KOPT-K1 (cell line): ENCODE measurements around the gene FAM50B.

ENCODE experiments used
- H3K27ac ChIP-seq: fragments of 200-600 bp; sonication (generic); 2 replicates; pipeline ENCODE4 v1.5.1; 2016; ENCODE audit warnings: antibody characterized with exemption, mild to moderate bottlenecking, low read depth, low read length; ENCODE audit not compliant: poor library complexity, severe bottlenecking
- H3K36me3 ChIP-seq: fragments of 200-600 bp; sonication (generic); 2 replicates; pipeline ENCODE4 v1.5.1; 2017; ENCODE audit warnings: antibody characterized with exemption, mild to moderate bottlenecking, low read length, moderate library complexity; ENCODE audit not compliant: insufficient read depth
- H3K9me3 ChIP-seq: fragments of 200-600 bp; sonication (generic); 2 replicates; pipeline ENCODE4 v1.5.1; 2017; ENCODE audit warnings: antibody characterized with exemption, low read length, mild to moderate bottlenecking; ENCODE audit not compliant: insufficient read depth, poor library complexity, severe bottlenecking

Gene FAM50B

DNA sequence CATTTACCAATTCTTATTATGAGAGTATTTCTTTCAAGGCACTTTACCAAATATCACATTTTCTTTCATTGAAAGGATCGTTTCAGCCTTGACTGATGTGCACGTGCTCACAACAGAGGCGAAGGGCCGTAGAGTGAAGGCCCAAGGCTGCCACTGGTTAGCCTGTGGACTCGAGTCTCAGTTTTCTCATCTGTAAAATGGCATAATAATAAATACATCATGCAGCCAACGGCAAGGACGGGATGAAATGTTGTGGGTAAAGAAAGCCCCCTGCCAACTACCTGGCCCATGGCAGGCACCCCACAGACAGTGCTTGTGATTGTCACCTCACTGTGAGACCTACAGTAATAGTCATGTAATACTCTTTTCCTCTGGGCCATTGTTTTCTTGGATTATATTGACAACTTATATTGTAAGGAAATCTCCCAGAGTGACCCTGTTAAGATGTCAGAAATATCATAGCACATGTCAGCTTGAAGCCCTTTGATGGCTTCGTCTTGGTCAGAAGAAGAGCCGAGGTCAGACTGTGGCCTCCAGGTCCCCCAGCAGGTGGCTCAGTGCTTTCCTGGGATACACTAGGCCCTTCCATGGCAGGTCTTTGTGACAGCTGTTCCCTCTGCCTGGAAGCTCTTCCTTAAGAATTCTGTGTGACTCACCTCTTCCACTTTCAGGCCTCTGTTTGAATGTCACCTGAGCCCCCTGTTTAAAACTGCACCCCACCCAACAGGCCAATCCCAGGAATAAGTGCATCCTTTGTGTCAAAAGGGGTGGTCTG, 36.3 kb downstream of the FAM50B start:
- Histone ChIP-seq H3K27ac (no peak overlapping the region), H3K36me3 (no peaks in the 10 kb centered on the region), H3K9me3 (peaks cover 8% of the 10 kb centered on the region)

DNA sequence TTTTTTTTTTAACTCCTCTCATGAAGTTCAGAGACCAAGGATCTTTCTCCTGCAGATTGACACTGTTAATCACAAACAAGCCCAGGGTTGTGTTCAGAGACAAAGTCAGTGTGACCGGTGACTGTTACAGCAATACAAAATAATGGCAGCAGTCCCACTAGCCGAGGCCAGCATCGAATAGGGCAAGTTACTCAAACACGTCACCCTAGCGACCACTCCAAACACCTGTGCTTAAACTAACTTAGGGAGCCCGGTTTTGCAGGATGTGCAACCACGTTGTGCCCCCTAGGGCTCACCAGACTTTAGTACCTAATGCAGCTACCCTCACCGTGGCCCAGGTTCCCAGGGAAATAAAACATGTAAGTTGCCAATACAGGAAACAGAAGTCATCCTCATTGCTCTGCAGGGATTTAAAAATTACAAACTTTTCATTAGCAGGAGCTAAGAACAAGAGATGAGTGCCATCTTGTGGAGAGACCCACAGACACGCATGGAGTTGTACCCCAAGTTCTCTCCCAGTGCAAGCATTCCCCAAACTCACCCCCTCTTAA, 38.1 kb downstream of the FAM50B start:
- H3K27ac ChIP-seq, result no peak overlapping the region
- H3K36me3 ChIP-seq, result no peaks in the 10 kb centered on the region

DNA sequence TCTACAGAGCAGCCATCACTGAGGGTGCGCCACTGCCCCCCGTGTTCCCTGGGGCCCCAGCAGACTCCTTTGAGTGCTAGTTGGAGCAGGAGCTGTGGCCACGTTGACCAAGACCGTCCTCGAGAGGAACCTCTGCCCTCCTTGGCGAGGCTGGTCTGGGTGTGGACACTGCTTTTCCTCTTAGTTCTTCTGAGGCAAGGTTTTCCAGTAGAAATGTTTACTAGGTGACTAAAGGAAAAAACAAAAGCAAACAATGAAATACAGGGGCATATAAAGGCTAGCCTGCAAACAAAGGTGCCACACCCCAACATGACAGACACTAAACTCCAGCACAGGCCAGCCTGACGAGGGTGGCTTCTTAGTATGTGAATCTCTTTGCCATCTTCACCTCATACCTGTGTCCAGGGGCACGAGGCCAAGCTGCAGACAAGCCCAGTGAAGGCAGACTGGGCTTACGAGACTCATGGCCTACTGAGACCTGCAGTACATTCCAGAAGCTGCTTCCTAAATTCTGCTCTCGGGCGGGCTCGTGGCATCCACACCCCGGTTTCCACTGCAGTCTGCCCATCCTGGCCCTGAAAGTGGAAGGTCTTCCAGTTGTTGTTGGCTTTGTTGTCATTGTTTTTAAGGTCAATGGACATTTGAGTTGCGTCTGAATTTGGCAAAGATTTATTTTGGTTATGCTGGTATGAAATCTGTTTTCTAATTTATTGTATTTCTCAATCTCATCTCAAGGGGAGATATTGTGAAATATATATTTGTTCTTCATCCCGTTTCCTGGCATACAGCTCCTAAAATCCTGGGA, 39.2 kb downstream of the FAM50B start:
- no peak overlapping the region for H3K27ac ChIP-seq
- H3K9me3 ChIP-seq, result no peaks in the 10 kb centered on the region
- no peaks in the 10 kb centered on the region for H3K36me3 ChIP-seq

More for the DNA sequence above, 38.1 kb downstream of the FAM50B start:
- peaks cover under 1% of the 10 kb centered on the region for H3K9me3 ChIP-seq

DNA sequence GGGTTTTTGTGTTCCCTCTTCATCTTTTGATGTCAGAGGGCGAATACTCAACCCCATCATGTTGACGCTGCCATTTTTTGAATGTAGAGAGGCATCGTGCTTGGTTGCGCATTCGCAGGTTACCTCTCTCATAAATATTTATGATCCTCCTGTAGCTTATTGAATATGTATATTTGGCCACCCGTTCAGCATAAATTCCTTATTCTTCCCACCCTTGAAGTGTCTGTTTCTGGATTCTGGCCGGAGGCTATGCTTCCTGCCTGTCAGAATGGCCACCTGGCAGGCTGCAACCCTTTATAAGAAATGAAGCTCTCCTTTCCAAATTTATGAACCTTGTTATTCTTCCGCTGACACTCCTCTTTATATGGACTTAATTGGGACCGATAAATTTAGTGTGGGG, 40.9 kb downstream of the FAM50B start:
- no peaks in the 10 kb centered on the region for H3K36me3 ChIP-seq
- H3K9me3 ChIP-seq, result no peaks in the 10 kb centered on the region
- no peak overlapping the region for H3K27ac ChIP-seq

DNA sequence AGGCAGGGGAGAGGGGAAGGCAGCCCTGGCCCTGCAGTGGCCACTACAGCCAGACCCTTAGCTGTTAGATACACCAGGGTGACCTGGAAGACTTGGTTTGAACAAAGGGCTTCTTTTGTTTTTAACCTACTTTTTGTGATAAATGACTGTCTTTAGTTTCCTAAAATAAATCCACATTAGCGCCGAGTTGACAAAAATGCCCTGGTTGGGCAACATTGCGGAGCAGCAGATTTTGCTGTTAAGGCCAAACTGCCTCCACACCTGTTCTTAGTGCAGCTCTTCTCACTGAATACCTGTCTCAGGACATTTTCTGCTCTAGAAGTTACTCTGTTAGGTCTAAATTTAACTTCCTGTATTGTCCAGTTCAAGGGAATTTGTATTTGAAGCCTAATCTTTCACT, 42.7 kb downstream of the FAM50B start:
- H3K27ac ChIP-seq, result no peak overlapping the region
- no peaks in the 10 kb centered on the region for H3K9me3 ChIP-seq

DNA sequence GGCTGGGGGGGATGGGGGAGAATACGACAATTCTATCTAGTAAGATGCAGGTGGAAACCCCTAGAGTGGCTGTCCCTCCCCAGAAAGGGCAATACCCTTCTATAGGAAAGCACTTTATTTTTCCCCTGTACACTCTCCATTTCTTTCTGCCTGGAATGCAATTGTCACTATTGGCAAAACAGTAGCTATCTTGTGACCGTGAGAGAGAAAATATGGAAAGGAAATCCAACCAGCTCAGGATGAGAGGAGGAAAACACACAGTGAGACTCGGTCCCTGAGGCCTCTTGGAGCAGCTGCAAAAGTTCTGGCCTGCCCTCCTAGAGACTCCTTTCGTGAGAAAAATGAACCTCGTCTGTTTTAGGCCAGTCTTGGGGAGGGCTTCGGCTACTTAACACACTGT, 43.4 kb downstream of the FAM50B start:
- Histone ChIP-seq H3K27ac (no peak overlapping the region), H3K36me3 (no peaks in the 10 kb centered on the region), H3K9me3 (no peaks in the 10 kb centered on the region)

More for the DNA sequence above, 42.7 kb downstream of the FAM50B start:
- H3K36me3 ChIP-seq, result no peaks in the 10 kb centered on the region

DNA sequence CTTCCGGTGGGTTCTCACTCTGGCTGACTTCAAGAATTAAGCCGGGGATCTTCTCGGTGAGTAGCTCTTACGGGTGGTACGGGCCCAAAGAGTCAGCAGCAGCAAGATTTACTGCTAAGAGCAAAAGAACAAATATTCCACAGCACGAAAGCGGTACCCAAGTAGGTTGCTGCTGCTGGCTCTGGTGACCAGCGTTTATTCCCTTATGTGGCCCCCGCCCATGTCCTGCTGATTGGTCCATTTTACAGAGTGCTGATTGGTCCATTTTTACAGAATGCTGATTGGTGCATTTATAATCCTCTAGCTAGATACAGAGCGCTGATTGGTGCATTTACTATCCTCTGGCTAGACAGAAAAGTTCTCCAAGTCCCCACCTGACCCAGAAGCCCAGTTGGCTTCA, 44.3 kb downstream of the FAM50B start:
- H3K9me3 ChIP-seq, result no peaks in the 10 kb centered on the region
- H3K27ac ChIP-seq, result no peak overlapping the region
- no peaks in the 10 kb centered on the region for H3K36me3 ChIP-seq

DNA sequence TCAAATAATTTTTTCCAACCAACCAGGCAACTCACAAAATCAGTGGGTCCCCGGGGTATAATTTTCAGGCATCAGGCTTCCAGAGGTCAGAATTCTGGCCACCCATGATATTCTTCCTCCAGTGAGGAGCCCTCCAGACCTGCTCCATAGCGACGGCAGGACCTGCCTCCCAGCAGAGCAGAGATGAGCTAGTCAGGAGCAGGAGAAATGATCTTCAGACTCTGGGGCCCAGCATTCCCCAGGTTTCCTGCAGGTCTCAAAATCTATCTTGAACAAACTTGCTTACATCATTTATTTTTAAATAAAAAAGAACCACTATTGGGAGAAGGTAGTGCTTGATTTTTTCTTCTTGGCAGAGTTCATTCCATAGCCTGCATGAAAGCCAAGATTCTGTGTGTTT, 44.7 kb downstream of the FAM50B start:
- Histone ChIP-seq H3K36me3 (no peaks in the 10 kb centered on the region), H3K9me3 (no peaks in the 10 kb centered on the region), H3K27ac (no peak overlapping the region)

DNA sequence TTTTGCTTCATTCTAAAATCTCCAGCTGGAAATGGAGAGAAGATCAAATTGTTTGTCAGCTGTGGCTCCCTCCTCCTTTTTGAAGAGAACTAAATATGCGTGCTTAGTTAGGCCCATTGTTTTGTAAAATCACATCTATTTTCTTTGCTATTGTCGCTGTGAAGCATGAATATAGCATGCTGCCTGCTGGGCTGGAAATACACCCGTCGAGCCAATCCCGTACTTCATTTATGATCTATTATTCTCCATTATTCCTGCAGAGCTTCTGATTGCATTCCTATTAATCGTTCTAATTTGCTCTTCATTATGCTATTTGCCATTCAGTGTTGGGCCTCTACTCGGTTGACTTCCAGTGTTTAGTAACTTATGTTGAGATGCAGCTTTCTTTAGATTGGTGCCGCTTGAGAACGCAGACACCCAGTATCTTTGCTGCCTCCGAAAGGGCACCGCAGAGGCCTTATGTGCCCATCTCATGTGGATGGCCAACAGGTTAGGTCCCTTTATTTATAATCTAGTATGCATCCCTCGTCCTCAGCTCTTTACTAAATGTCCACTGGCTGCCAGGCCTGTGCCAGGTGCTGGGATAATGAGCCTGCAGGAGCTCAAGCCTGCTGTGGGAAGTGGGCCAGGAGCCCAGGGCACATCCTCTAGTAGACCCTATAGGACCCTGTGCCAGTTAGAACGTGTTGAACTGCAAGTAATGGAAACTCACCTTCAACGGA, 45.6 kb downstream of the FAM50B start:
- no peaks in the 10 kb centered on the region for H3K36me3 ChIP-seq
- H3K27ac ChIP-seq, result no peak overlapping the region
- H3K9me3 ChIP-seq, result no peaks in the 10 kb centered on the region

DNA sequence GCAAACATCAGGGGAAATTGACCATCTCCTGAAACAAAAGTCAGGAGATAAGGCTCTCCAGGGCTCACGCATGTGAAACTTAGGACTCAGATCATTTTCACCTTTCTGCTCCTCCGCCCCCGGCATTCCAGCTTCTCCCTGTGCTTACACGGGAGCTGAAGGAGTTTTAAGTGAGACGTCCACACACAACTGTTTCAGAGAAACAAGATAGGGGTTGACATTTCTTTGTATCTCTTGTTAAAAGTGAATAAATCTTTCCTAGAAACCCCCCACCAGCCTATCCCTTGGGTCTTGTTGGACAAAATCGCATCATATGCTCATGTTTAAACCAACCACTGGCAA, 46.1 kb downstream of the FAM50B start:
- Histone ChIP-seq H3K27ac (no peak overlapping the region), H3K9me3 (no peaks in the 10 kb centered on the region), H3K36me3 (no peaks in the 10 kb centered on the region)

DNA sequence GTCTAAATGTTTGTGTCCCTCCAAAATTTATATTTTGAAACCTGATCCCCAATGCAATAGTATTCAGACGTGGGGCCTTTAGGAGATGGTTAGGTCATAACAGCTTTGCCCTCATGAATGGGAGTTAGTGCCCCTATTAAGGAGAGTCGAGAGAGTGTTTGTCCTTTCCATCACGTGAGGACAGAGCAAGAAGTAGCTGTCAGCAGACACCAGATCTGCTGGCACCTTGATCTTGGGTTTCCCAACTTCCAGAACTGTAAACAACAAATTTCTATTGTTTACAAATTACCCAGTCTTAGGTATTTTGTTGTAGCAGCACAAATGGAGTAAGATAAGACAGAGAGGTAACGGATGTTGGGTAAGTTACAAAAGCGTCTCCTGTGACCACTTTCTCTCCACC, 46.6 kb downstream of the FAM50B start:
- H3K36me3 ChIP-seq, result no peaks in the 10 kb centered on the region
- no peaks in the 10 kb centered on the region for H3K9me3 ChIP-seq
- no peak overlapping the region for H3K27ac ChIP-seq

DNA sequence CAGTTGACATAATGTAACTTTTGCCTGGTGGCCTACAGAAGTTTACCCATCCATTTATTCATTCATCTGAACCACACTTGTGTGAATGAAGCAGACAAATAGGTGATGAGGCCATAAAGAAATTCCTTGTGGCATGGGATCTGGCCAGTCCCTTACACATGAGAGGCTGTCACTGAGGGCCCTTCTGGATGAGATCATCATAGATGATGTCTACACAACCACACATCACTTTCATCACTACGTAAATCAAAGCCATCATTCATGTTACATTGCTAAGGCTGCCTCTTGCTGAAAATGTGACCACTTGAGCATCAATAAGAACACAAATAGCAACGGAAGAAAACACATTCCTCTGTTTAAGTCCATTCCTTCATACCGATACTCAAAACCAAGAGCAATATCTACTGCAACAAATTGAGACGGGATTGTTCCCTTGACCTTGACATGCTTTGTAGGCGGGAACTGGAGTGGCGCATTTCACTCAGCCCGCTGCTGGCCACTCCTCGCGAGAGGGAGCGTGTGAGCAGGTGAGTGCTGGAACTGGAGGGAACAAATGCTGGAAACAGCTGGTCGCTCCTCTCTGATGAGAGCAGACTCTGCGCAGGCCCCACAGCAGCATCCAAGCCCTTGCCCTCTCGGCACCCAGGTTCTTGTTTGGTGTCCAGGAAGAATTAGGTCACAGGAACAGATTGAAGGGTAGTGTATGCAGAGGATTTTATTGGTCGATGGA, 49.3 kb downstream of the FAM50B start:
- Histone ChIP-seq H3K27ac (no peak overlapping the region), H3K36me3 (no peaks in the 10 kb centered on the region)

DNA sequence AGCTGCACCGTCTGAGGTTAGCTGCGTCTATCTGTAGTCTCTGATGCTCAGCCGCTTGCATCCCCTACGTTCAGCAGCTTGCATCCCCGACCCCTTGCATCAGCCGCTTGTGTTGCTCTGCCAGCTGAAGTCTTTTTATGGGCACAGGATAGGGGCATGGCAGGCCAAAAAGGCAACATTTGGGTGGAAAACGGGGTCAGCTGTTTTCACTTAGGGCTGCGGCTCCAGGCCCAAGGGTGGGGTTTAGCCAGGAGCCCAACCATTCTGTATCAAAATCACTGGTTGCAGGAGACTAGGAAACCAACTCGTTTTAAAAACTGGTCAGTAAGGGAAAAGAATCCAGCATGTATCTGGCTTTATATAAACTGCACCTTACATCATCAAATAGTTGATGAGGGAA, 49.9 kb downstream of the FAM50B start:
- H3K36me3 ChIP-seq, result no peaks in the 10 kb centered on the region
- H3K27ac ChIP-seq, result no peak overlapping the region
- H3K9me3 ChIP-seq, result no peaks in the 10 kb centered on the region

More for the DNA sequence above, 49.3 kb downstream of the FAM50B start:
- no peaks in the 10 kb centered on the region for H3K9me3 ChIP-seq

DNA sequence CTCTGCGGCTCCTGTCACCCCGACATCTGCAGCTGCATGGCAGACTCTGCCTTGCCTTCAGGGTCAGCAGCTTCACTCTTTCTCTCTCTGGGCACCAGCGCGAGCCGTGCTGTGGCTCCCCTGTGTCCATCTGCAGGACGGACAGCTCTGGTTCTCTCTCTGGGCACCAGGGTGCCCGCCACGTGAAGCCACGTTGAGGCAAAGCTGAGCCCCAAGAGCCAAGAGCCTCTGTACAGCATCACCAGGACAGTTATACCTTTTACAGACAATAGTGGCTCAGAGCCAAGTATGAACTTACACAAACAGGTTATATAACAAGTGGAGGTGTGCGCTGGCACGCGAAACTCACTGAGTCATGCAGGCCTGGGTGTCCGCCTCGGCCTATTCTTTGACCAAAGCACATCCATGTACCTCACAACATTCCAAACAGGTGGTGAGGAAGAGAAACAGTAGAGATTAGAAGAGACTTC, 50.8 kb downstream of the FAM50B start:
- H3K27ac ChIP-seq, result no peak overlapping the region
- no peaks in the 10 kb centered on the region for H3K9me3 ChIP-seq
- H3K36me3 ChIP-seq, result no peaks in the 10 kb centered on the region
